Measurements from ENCODE around the gene IPPK.
"Not testable (repeated sequence)": the region's sequence is repeated elsewhere in the genome, so short reads cannot be mapped to it uniquely, and the experiment has no call there.

The IPPK gene

DNA sequence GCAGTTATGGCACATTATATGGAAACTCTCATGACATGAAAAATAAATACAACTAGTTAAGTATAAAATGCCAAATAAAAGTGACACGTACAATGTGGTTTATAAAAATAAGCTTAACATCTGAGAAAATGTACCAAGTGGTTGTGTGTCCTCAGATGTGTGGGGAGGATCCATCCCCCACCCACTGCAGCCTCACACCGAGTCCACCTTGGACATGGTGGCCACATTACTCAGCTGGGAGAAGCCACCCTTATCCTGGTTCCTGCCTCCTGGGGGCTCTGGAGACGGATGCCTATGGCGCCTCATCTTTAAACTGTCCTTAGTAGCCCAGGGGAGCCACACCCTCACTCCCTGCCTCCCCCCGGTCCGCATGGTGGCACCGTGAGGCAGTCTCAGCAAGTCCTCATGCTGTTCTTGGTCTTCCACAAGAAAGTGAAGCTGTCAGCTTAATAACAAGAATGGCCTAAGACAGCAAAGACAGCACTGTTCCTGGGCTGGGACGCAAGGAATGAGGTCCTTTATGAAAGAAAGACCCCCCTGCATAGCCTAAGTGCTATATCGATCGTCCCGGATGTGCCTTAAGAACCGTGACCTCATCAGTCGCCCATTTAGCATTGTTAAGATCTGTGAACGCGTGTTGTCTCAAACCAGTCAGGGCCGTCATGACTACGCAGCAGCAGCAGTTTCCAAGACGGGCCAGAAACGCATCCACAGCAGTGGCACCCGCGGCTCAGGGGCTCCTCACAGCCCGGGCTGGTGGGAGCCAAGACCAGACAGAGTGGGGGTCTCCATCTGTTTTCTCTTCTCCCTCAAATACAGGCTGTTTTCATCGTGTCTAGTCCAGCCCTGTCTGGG lies 56.4 kb downstream of the IPPK start:
- no peak for DNase-seq

DNA sequence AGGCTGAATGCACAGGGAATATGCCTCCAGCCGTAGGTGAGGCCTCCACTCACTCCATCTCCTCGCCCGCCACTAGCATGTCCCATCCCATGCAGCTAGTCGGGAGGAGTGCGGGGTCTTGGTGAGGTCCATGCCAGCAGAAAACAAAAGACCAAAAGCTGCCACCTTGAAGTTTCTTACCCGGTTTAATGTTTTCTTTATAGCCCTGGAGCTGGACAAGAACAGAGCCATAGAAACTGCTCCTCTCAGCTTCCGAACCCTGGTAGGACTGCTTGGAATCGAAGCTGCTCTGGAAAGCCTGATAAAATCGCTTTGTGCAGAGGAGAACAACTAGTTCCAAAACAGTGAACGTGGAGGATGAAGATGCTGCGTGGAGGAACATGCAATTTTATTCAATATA lies 57.1 kb downstream of the IPPK start:
- DNase-seq, result no peak

DNA sequence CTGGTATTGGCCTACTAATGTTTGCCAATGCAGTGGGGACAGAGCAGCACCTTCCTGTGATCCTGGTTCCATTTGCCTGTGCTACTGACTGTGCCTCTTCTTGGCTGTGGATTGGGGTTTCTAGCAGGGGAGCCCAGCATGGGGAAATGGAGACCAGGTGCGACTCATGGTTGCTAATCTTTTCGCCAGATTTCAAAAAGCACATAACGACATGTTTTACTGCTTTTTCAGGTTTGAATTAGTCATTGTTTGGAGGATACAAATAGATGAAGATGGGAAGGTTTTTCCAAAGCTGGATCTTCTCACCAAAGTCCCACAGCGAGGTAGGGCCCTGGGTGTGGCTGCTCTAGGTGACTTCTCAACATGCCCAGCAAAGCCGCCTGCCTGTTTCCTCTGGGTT lies 57.6 kb downstream of the IPPK start:
- no peak for DNase-seq

DNA sequence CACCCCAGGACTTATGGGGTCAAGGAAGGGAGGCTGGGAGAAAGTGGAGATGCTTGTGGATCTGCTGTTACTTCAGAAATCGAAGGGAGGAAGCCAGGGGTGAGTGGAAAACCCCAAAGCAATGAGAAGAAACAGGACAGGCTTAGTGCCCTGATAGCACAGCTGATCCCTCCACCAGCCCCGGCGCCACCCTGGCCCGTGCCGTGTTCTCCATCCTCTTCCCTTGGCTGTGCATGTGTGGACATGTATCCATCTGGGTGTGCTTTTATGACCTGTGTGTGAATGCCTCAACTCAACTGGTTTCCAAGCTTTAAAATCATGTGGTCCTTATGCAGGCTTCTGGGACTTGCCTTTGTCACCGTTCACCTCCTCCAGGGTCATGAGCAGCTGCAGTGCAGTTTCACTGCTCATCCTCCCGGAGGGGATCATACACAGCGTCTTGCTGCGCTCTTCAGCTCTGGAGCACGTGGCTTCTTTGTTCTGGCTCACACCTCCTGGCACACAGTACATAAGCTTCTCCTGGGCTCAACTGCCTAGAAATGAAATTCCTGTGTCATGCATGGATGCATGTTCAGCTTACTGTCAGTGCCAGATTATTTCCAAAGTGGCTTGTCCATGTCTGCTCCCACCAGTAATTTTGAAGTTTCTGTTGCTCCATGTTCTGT lies 58.2 kb downstream of the IPPK start:
- no peak for DNase-seq

DNA sequence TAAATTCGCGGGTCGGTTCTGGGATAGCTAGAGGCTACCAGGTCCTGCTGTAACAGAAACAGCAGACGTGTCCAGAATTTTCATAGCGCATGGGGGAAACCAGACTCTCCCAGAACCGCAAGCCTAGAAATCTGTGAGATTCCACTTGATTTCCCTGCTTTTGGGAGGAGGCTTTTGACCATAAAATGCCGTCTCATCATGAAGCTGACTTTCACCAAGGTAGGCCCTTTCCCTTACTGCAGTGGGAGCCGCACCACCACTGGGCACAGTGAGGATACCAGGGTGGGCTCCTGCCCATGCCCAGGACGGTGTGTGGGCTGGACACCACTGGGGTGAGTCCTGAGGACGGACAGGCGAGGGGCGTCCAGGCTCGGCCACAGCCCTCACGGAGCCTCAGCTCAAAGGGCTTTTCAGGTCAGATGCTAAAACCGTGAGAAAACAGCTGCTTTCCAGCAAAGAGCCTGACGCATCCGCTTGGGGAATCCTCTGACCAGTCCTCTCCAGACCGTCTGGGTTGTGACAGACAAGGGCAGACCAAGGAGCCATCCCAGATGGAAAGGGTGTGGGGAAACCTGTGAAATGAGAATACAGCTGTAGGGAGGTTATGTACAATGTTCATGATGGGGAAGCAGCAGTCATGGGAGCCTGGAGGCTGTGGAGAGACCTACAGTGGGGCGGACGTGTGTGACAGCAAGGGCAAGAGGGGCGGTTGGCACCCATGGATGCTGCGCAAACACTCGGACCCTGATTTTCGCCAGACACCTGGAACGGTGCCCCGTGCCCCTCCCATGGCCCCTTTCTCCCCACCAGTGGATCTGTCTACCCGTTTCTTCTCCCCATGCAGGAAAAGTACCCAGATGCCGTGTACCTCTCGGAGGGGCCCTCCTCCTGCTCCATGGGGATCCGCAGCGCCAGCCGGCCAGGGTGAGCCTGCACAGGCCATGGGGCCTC lies 59.2 kb downstream of the IPPK start:
- DNase-seq, result no peak

DNA sequence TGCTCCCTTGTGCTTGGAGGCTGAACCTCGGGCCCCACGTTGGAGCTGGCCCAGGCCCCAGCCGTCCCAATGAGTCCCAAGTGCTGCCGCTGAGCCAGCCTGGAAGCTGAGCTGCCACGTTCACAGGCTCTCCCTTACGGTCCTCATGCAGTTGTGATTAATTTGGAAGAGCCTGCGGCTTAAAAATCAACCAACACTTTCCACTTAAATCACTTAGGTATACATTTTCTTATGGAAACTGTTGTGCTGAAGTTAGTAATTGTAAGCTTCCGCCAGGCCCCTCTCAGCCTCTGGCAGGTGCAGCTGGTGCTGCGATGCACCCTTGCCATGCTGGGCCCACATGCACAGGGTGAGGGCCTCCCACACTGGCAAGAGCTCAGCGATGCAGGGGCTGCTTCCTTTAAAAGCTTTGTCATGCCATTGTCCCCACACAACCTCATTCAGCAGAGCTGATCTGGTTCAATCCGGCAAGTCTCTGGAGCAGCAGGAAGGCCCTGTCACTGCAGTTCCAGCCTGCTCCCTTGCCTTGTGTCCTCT lies 61.0 kb downstream of the IPPK start:
- DNase-seq, result no peak

DNA sequence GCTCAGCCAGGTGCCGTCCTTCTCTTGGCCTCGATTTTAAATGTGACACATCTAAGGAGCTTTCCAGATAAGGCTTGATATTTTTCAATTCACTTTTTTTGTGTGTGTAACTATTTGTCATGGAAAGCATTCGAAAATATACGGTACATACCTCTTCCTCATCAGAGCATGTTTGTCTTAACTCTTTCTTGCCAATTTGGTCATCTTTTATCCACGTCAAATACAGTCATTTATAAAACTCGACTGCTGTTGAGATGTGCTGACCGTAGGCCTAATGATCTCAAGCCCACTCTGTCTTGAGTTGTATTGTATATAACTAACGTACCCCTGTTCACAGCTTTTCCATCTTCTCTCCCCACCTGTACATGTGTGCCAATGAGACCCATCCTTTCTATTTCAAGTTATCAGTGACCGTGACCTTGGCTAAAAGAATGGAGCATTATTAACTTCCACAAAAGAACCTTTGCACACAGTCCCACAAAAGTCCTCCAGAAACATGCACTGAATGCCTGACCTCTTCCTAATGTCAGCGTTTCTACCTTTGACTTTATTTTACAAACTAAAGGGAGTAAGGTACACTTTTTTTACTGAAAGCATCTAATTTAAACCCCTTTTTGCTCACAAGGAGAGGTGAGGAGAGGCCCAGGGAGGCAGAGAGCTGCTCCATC lies 61.6 kb downstream of the IPPK start:
- DNase-seq, result no peak

DNA sequence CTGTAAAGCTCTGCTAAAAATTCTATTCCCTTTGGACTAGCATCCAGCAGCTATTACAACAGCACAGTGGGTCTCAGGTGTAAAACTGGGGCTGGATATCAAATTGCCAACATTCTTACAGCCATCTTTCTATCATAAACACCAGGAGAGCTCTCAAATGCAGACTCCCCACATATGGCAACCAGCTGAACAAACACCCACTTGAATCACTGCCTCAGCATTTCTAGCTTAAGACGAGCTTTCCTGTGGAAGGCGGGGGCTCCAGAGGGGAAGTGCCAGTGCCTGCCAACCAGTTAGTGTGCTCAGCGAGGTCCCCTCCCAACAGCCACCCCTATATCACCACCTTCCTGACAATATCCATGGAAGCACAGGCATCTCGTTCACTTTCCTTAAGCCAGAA lies 62.2 kb downstream of the IPPK start:
- DNase-seq, result no peak

DNA sequence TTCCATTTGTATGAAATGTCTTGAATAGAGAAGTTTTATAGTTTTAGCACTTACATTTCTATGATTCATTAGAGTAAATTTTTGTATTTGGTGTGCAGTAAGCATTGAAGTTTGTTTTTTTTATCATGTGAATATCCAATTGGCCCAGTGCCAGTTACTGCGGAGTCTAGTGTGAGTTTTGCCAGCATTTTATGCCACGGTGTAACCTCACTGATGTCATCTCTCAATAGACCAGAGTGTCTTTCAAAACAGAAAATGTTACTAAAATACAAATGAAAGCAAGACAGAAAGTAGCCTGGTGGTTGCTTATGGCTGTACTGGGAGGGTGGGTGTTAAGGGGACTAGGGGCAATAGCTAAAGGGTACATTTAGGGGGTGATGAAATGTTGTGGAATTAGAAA lies 62.8 kb downstream of the IPPK start:
- DNase-seq, result no peak

DNA sequence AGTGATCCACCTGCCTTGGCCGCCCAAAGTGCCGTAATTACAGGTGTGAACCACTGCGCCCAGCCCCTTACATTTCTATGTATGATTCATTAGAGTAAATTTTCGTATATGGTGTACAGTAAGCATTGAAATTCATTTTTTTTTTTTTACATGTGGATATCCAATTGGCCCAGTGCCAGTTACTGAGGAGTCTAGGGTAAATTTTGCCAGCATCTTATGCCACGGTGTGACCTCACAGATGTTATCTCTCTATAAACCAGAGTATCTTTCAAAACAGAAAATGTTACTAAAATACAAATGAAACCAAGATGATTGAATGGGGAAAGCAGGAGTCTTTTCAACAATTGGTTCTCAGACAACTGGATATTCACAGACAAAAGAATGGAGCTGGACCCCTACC lies 64.7 kb downstream of the IPPK start:
- no peak for DNase-seq

DNA sequence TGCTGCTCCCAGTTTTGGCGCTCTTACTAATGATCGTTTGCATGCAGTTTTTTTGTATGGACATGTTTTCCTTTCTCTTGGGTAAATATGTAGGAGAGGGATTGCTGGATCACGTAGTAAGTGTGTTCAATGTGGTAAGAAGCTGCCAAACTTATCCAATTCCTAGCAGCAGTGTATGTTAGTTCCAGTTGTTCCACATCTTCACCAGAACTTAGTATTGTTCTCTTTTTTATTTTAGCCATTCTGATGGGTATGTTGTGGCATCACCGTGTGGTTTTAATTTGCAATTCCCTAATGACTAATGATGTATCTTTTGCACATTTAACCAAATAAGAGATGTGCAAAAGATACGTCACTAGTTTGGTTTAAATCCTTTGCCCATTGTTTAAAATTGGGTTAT lies 65.9 kb downstream of the IPPK start:
- no peak for DNase-seq

DNA sequence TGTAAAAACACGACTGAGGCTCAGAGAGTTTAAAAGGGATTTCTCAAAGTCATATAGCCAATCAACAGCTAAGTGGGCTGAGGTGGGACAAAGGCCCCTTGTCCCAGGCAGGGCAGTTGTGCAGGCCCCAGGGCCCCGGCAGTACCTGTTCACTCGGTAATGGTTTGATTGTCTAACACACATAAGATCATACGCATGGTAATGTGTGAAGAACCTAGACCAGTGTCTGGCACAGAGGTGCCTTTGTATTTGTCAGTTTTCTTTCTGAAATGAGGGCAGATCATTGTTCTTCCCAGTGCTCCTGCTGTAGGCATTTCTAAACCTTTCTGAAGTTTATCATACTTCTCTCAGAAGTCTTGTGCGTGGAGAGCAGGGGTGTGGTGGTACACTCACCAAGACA lies 66.8 kb downstream of the IPPK start:
- no peak for DNase-seq

DNA sequence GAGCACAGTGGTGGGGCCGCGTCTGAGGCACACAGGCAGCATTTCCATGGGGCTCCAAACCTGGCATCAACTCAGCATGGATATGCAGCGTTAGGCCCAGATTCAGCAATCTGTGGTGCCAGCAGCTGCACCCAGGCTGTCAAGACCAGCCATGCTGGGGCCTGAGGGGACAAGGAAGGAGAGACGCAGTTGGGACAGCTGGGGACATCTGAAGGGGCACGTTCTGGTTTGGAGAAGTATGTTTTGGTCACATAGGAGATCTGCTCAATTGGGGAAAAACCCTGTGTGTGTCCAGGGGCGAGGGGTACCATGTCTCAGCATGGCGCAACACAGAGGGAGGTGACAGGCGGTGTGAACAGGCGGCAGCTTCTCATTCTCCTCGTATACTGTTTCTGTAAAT lies 67.5 kb downstream of the IPPK start:
- no peak for DNase-seq

DNA sequence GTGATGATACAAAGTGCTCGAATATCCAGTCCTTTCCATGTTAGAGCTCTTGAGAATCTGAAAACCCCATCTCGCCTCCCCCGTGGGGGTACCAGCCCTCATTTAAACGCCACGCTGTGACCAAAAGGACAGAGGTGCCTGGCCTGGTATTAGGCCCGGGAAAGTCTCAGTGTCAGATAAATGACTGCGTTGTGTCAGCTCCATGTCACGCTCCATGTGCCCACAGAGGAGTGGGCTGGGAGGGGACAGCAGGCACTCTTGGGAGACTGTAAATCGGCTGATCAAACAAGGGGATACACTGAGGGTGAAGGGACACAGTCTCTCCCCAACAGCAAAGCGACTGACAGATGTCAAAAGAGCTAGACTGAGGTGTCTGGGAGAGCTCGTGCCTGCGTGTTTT lies 68.5 kb downstream of the IPPK start:
- DNase-seq, result no peak

DNA sequence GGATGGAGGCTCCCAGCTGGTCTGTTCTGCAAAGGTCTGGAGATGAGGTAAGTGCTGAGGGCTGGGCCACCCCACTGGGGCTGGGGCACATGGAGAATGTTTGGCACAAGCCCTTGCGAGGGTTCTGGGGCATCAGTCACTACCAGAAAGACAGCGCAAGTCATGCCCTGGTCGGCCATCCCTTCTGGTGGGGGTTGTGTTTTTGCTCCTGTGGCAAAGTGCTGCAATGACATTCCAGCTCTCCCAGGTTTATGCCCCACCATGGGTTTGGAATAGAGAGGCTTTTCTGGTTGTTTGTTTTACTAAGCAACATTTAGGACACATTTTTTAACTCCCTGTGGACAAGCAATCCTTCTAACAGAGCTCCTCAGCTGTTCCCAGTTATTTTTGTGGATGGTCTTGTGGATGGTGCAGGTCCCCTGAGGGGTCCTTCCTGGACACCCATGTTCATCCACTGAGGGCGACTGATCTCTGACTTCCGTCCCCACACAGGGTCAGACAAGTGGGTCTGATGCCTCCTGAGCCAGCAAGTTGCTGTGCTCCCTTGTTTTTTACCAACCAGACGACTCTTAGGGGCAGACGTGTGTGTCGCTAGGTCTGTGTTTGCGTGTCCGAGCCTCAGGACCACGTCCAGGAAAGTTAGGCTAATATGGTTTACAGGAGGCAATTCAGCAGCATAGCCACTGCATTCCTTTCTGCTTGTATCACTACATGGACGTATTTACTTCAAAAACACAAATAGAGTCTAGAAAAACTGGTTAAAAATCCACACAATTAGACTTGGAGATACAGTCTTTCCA lies 69.3 kb downstream of the IPPK start:
- no peak for DNase-seq

DNA sequence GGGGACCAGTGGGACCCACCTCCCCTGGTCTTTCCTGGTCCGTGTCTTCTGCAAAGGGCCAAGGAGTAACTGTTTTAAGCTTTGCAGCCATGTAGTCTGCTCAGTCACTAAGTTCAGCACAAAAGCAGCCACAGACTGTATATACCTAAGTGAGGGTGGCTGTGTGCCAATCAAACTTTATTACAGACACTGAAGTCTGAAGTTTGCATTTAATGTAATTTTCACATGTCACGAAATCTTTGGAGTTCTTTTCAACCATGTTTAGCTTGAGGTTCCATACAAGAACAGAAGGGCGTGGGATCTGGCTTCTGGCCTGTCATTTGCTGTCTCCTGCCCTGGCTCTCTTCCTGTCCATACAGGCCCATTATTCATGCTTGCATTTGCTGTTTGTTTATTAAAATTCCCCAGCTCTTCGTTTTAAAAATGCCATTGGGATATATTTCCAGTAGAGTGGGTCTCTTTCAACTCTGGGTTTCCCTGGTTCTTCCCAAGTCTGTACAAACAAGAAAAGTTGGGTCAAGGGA lies 69.9 kb downstream of the IPPK start:
- no peak for DNase-seq

DNA sequence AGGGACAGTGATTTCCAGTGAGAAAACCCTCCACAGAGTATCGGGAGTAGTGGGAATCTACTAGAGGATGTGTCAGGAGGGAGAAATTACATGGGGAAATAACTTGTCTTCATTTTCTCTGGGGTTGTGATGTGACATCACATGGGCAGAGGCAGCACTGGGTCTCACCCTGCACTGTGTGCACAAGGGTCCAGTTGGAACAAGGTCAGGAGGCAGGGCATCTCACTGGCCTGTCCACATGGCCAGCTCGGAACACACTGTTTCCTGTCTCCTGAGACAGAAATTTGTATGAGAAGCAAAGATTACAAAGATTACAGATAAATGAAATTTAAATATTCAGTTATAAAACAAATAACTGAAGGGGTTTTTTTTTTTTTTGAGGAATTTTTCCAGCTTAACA lies 71.5 kb downstream of the IPPK start:
- no peak for DNase-seq

DNA sequence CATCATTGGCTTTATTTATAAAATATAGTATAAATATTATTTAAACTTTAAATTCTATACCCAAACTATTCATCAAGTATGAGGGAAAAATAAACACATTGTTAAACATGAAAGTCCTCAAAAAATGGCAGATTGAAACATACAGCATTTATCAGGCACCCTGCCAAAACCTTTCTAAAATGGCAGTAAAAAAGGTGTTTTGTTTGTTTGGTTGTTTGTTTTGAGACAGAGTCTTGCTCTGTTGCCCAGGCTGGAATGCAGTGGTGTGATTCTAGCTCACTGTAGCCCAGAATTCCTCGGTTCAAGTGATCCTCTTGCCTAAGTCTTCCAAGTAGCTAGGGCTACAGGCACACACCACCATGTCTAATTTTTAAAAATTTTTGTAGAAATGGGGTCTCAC lies 74.0 kb downstream of the IPPK start:
- no peak for DNase-seq

DNA sequence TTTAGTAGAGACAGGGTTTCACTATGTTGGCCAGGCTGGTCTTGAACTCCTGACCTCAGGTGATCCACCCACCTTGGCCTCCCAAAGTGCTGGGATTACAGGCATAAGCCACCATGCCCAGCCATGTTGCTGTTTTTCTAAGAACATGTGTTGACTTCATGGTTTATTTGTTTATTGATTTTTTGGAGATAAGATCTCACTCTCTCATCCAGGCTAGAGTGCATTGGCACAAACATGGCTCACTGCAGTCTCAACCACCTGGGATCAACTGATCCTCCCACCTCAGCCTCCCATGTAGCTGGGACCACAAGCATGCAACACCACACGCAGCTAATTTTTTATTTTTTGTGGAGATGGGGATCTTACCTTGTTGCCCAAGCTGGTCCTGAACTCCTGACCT lies 74.9 kb downstream of the IPPK start:
- not testable (repeated sequence) for DNase-seq

DNA sequence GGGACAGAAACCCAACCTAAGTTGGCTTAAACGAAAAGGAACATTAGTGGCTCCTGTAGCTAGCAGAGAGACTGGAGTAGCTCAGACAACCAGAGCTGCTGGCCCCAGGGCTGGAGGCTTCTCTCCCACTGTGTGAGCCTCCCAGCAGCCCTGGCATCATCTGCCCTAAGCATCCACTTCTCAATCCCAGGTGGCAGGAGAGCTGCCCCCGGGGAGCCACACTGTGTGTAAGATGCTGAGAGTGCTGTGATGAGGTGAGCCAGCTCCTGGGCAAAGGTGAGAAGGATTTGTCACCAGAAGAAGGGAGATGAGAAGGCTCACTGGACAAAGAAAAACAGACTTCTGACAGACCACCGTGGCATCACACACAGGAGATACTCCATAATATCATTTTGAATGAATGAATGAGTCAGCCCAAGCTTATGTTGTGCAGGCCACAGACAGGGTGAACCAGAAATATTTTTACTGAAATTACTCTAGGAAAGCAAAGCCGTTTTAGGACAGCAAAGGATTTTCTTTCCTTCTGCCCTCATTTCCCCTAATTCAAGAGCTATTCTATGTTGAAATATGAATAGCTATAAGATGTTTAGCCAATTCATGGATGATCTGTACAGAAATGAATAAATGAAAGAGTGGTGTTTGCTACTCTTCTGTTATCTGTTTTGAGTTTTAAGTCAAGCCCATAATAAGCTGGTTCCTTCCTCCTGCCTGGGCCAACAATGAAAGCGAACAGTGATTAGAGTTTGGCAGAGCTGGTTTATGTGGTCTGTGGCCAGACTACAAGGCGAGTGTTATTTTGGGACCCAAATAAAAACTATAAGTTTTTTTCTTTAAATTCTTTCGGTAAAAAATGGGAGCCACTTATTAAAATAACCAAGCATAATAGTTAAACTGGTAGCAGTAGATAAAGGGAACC lies 76.7 kb downstream of the IPPK start:
- DNase-seq, result no peak

Data from effector CD4-positive, alpha-beta T cell (primary cell).